Urinary bladder (tissue), 4 donors: ENCODE results near the gene TREML1. TPM values are rescaled to one million over a fixed set of nuclear protein-coding genes. Genes with fewer than 3 reads are reported as not detected.
"Not testable (repeated sequence)": the region's sequence is repeated elsewhere in the genome, so short reads cannot be mapped to it uniquely, and the experiment has no call there.

Experiments used
- DNase-seq: peaks from one replicate; pipeline ENCODE4 v3.0.0-alpha.2; 2015; ENCODE audit errors: extremely low spot score
- H3K27ac ChIP-seq: one replicate; pipeline ENCODE4 v1.5.1; 2013; ENCODE audit warnings: low read depth, mild to moderate bottlenecking, moderate library complexity
- H3K36me3 ChIP-seq: one replicate; pipeline ENCODE4 v1.6.1; 2013; ENCODE audit warnings: mild to moderate bottlenecking, moderate library complexity; ENCODE audit not compliant: insufficient read depth
- H3K4me1 ChIP-seq: one replicate; pipeline ENCODE4 v1.6.1; 2013; ENCODE audit warnings: mild to moderate bottlenecking, moderate library complexity; ENCODE audit not compliant: insufficient read depth
- H3K4me3 ChIP-seq: one replicate; pipeline ENCODE4 v1.5.1; 2013; ENCODE audit warnings: low read depth, low read length
- WGBS: extraction: QIAGEN DNeasy Blood & Tissue Kit; methylation state at CpG from one replicate; pipeline ENCODE4 v1.1.7; 2013; 5-methylcytosine and 5-hydroxymethylcytosine counted together
- polyA plus RNA-seq: library from polyadenylated mRNA; stranded (reverse); fragments of 200-250 nt; gene quantifications from one replicate; pipeline ENCODE4 v1.2.3, GENCODE V29; 2013
- total RNA-seq: library from RNA; depleted of rRNA; stranded (reverse); fragments of >200 nt; gene quantifications from one replicate; pipeline ENCODE4 v1.2.3, GENCODE V29; 2014
- donor health status: healthy with polysubstance abuse.
- donor health status: healthy.

The TREML1 gene, protein sequence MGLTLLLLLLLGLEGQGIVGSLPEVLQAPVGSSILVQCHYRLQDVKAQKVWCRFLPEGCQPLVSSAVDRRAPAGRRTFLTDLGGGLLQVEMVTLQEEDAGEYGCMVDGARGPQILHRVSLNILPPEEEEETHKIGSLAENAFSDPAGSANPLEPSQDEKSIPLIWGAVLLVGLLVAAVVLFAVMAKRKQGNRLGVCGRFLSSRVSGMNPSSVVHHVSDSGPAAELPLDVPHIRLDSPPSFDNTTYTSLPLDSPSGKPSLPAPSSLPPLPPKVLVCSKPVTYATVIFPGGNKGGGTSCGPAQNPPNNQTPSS
- total RNA-seq, result 0.21 TPM
- not detected for polyA plus RNA-seq

DNA sequence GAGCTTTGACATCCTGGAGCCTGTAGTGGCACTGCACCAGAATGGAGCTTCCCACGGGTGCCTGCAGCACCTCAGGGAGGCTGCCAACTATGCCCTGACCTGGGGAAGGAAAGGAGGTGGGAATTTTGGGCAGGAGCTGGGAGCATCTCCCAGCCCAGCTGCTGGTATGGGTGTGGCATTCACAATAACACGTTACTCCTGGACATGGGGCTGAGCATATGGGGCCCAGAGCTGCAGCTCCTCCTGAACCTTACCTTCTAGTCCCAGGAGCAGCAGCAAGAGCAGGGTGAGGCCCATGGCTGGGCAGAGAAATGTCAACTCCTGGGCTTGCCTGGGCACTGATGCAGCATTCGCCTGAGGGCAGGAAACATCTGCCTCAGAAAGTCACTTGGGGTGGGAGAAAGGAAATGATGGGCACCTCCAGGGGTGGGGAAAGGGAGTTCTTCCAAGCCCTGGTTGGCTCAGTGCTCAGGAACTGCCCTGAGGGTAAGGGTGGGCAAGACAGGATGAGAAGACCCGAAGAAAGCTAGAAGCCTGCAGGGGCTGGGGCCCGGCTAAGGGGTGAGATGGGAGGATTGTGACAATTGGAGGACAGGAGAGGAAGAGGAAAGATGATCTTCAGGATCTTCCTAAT is at the start of gene TREML1:
Gene TREML1, minus strand, starts transcription at position 356 of the 634 bp plus-strand sequence. Its CDS starts 59 bp downstream, at position 297.
- no peak for DNase-seq
- WGBS, result 76% methylated on average over 5 of the region's 5 CpGs
- Histone ChIP-seq H3K4me1 (no peaks in the 10 kb centered on the region), H3K27ac (no peak within 1 kb of the TSS), H3K4me3 (no peak within 1 kb of the TSS), H3K36me3 (no peaks in the 10 kb centered on the region)

GRCh38 chr6:41201764-41202173 is 47.6 kb upstream of the TREML1 start:
- H3K4me1 ChIP-seq, result no peaks in the 10 kb centered on the region
- DNase-seq, result no peak
- H3K36me3 ChIP-seq, result no peaks in the 10 kb centered on the region
- H3K27ac ChIP-seq, result no peak overlapping the region
- WGBS, result 65% methylated on average over 8 of the region's 8 CpGs
- H3K4me3 ChIP-seq, result no peak overlapping the region

DNA sequence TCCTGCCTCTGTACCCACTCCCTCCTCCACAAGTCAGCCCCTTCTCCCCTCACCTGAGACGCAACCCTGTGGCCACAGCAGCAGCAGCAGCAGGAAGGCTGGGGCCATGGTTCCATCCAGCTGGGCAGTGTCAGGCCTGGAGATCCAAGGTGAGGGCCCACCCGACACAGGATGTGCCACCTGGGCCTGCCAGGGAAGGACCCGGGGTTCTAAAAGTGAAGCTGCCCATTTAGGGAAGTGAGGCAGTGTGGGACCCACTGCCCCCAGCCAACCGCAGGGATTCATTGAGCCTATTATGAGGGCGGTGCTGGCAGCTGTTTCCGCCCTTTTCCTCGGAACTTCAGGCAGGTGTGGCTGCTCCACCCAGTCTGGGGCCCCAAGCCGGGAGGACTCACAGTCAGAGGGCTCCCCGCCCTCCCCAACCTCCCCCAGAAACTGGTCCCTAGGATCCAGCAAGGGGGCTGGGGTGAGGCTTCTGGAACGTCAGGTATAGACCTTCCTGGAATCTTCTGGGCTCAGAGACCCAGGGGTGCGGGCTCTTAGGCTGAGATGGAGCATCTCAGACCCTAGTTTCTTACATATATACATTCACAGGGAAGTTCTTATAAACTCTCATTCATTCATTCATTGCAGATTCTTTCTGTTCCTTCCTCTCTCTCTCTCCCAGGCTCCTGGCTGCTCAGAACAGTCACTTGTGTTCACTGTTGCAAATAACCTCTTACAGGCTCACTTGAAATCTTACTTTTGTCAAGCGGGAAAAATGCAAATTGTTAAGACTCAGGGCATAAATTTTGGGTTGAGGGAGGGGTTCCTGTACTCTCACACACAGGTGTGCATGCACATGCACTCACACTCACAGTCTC is 47.0 kb upstream of the TREML1 start, which contains the start of gene TREML2:
Gene TREML2, minus strand, starts transcription at position 249 of the 863 bp plus-strand sequence. Its CDS starts 141 bp downstream, at position 108.
- Histone ChIP-seq H3K36me3 (no peaks in the 10 kb centered on the region), H3K4me3 (no peak within 1 kb of the TSS), H3K4me1 (no peaks in the 10 kb centered on the region), H3K27ac (no peak within 1 kb of the TSS)
- no peak for DNase-seq
- 69% methylated on average over 12 of the region's 12 CpGs for WGBS

- no peak overlapping the region for H3K27ac ChIP-seq
- H3K4me3 ChIP-seq, result no peak overlapping the region
- no peak for DNase-seq
- H3K4me1 ChIP-seq, result no peaks in the 10 kb centered on the region
- WGBS, result 71% methylated on average over 2 of the region's 2 CpGs
- no peaks in the 10 kb centered on the region for H3K36me3 ChIP-seq
These were observed 46.3 kb upstream of the TREML1 start for GRCh38 chr6:41200296-41200900.

DNA sequence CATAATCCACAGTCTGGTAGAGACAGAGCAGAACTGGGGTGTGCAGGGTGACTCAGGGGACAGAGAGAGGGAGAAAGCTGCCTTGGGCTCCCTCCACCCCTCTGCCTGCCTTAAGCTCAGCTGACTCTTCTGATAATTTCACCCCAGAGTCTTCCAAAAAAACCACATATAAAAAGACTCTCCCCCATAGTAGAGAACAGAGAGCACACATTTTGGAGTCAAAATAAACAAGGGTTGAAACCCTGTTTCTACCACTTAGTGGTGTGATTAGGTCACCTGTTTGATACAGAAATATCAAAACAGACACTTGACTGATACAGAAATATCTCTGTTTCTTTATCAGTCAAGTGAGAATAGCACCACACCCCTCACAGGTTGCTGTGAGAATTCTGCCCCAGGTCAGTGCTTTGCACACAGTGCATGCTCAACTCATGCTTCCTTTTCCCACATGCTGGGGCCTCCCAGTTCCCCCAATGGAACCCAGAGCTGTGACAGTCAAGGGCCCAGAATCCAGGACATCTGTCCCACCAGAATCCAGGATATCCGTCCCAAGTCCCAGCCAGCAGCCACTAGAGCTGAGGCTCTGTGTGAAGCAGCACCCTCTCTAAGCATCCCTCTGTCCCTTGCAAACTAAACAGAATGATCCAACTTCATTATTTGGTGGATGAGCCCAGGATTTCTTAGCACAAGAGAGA is 45.6 kb upstream of the TREML1 start:
- H3K27ac ChIP-seq, result no peak overlapping the region
- 79% methylated on average over 1 of the region's 1 CpG for WGBS
- H3K4me3 ChIP-seq, result no peak overlapping the region
- DNase-seq, result no peak
- no peaks in the 10 kb centered on the region for H3K36me3 ChIP-seq
- no peaks in the 10 kb centered on the region for H3K4me1 ChIP-seq

DNA sequence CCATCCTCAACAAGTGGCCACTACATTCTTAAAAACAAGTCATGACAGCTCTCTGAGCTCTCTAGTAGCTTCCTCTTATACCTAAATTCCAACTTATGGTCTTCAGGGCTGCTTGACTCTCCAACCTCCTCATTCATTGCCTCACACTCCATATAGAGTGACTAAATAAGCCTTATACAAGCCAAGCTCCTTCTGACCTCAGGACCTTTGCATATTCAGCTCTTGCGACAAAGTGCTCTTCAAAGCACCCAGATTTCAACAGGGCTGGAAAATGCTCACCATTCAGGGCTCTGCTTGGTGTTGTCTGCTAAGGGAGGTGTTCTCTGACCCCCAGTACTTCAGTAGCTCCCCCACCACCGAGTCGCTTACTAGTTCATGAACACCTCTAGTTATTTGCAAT is 43.1 kb upstream of the TREML1 start:
- no peak overlapping the region for H3K4me3 ChIP-seq
- H3K4me1 ChIP-seq, result no peaks in the 10 kb centered on the region
- 96% methylated on average over 3 of the region's 3 CpGs for WGBS
- DNase-seq, result no peak
- no peak overlapping the region for H3K27ac ChIP-seq
- H3K36me3 ChIP-seq, result no peaks in the 10 kb centered on the region

- DNase-seq, result no peak
- no peaks in the 10 kb centered on the region for H3K36me3 ChIP-seq
- no peak overlapping the region for H3K27ac ChIP-seq
- WGBS, result 96% methylated on average over 3 of the region's 3 CpGs
- no peak overlapping the region for H3K4me3 ChIP-seq
- peaks cover 2% of the 10 kb centered on the region for H3K4me1 ChIP-seq
These were observed 40.2 kb upstream of the TREML1 start for GRCh38 chr6:41194386-41194785.

DNA sequence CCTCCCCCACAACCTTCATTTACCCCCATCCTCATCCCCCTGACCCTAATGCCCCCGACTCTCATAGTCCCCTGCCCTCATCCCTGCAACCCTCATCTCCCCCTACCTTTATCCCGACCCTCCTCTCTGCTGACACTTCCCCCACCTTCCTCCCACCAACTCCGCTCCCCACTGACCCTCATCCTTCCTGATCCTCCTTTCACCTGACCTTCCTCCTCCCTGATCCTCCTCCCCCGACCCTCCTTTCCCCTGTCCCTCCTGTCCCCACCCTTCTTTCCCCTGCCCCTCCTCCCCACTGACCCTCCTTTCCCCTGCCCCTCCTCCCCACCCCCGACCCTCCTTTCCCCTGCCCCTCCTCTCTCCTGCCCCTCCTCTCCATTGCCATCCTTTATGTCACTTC is 39.7 kb upstream of the TREML1 start:
- no peak for DNase-seq
- peaks cover 2% of the 10 kb centered on the region for H3K4me1 ChIP-seq
- 52% methylated on average over 5 of the region's 5 CpGs for WGBS
- no peaks in the 10 kb centered on the region for H3K36me3 ChIP-seq
- no peak overlapping the region for H3K27ac ChIP-seq
- no peak overlapping the region for H3K4me3 ChIP-seq

DNA sequence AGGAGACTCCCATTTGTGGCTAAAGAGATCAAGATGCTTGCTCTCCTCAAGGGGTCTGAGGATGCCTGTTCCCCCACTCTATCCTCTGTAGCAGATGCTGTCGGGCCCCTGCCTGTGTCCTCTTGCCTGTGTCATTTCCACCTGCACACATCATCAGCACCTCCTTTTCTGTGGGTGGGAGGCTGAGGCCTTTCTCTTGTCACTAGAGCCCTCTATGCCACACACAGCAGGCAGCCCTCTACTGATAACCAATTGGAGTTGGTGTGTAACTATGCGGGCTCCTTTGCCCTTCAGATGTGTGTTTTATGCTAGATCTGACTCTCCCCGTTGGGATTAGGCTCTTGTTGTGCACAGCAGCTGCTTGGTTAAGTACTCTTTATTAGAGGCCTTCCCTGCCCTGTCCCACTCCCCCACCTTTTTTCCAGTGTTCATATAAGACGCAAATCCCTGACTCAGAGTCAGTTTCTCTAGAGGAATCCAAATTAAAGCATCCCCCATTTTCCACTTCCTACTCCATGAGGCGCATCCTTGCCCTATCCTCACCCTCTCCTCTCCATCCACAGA is 39.1 kb upstream of the TREML1 start:
- DNase-seq, result no peak
- Histone ChIP-seq H3K4me3 (no peak overlapping the region), H3K27ac (no peak overlapping the region), H3K4me1 (peaks cover 2% of the 10 kb centered on the region), H3K36me3 (no peaks in the 10 kb centered on the region)
- 72% methylated on average over 5 of the region's 5 CpGs for WGBS

- peaks cover 2% of the 10 kb centered on the region for H3K4me1 ChIP-seq
- no peak overlapping the region for H3K27ac ChIP-seq
- no peak overlapping the region for H3K4me3 ChIP-seq
- H3K36me3 ChIP-seq, result no peaks in the 10 kb centered on the region
- 18% methylated on average over 6 of the region's 6 CpGs for WGBS
- DNase-seq, result no peak
These were observed 37.4 kb upstream of the TREML1 start for GRCh38 chr6:41191569-41191968.

DNA sequence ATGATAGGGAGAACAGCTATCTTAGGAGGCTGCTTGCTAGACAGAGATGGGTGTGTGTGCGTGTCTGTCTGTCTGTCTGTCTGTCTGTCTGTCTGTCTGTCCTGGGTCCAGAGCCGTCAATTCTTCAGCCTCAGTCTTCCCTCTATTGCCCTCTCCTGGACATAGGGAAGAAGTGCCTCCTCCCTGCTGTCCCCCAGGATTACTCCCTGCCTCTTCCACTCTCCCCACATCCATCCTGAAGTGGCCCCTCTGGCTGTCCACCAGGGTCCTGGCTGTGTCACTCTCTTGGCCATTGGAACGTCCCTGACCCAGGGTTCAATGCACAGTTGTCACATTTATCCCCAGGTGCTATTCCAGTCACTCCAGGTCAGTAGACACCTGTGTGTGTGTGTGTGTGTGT is 36.6 kb upstream of the TREML1 start:
- H3K27ac ChIP-seq, result no peak overlapping the region
- 81% methylated on average over 3 of the region's 3 CpGs for WGBS

GRCh38 chr6:41189967-41190366 is 35.8 kb upstream of the TREML1 start:
- peaks cover 2% of the 10 kb centered on the region for H3K4me1 ChIP-seq
- H3K27ac ChIP-seq, result no peak overlapping the region
- H3K36me3 ChIP-seq, result no peaks in the 10 kb centered on the region
- DNase-seq, result no peak
- no peak overlapping the region for H3K4me3 ChIP-seq
- WGBS, result 93% methylated on average over 2 of the region's 2 CpGs

More for the DNA sequence above, 36.6 kb upstream of the TREML1 start:
- no peak overlapping the region for H3K4me3 ChIP-seq
- DNase-seq, result no peak
- peaks cover 2% of the 10 kb centered on the region for H3K4me1 ChIP-seq
- H3K36me3 ChIP-seq, result no peaks in the 10 kb centered on the region

DNA sequence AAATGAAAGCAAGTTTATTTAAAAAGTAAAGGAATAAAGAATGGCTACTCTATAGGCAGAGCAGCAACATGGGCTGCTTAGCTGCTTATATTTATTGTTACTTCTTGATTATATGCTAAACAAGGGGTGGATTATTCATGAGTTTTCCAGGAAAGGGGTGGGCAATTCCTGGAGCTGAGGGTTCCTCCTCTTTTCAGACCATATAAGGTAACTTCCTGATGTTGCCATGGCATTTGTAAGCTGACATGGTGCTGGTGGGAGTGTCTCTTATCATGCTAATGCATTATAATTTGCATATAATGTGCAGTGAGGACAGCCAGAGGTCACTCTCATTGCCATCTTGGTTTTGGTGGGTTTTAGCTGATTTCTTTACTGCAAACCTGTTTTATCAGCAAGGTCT is 34.9 kb upstream of the TREML1 start:
- DNase-seq, H3K4me3 ChIP-seq, H3K4me1 ChIP-seq, H3K36me3 ChIP-seq, H3K27ac ChIP-seq: not testable (repeated sequence)
